Neural progenitor cell (in vitro differentiated cells): Measurements from ENCODE around the gene MMP20. TPM values are rescaled to one million over a fixed set of nuclear protein-coding genes. Genes with fewer than 3 reads are reported as not detected.

ENCODE experiments used
- DNase-seq: peaks from one replicate; pipeline ENCODE4 v3.0.0-alpha.2; 2016; ENCODE audit warnings: low spot score
- H2AFZ ChIP-seq: fragments of 200-600 bp; sonication (generic); replicated peaks from 2 replicates; pipeline ENCODE4 v1.6.1; 2016; ENCODE audit warnings: antibody characterized with exemption
- H3F3A ChIP-seq: fragments of 200-600 bp; sonication (generic); 2 replicates; pipeline ENCODE4 v1.6.1; 2016; ENCODE audit warnings: antibody characterized with exemption, low read depth
- H3K27ac ChIP-seq: fragments of 200-600 bp; sonication (generic); 2 replicates; pipeline ENCODE4 v1.5.1; 2016; ENCODE audit warnings: mild to moderate bottlenecking
- H3K27me3 ChIP-seq: fragments of 200-600 bp; sonication (generic); 2 replicates; pipeline ENCODE4 v1.6.1; 2016; ENCODE audit warnings: mild to moderate bottlenecking, moderate library complexity
- H3K36me3 ChIP-seq: fragments of 200-600 bp; sonication (generic); 2 replicates; pipeline ENCODE4 v1.5.1; 2016
- H3K4me1 ChIP-seq: fragments of 200-600 bp; sonication (generic); 2 replicates; pipeline ENCODE4 v1.6.1; 2016; ENCODE audit warnings: mixed run types
- H3K4me2 ChIP-seq: fragments of 200-600 bp; sonication (generic); 2 replicates; pipeline ENCODE4 v1.6.1; 2016
- H3K4me3 ChIP-seq: fragments of 200-600 bp; sonication (generic); 2 replicates; pipeline ENCODE4 v1.5.1; 2016
- H3K79me2 ChIP-seq: fragments of 200-600 bp; sonication (generic); 2 replicates; pipeline ENCODE4 v1.6.1; 2016; ENCODE audit warnings: low read depth
- H3K9ac ChIP-seq: fragments of 200-600 bp; sonication (generic); 2 replicates; pipeline ENCODE4 v1.6.1; 2016
- H3K9me3 ChIP-seq: fragments of 200-600 bp; sonication (generic); 2 replicates; pipeline ENCODE4 v1.5.1; 2016; ENCODE audit warnings: low read depth
- H4K20me1 ChIP-seq: fragments of 200-600 bp; sonication (generic); 2 replicates; pipeline ENCODE4 v1.6.1; 2016; ENCODE audit warnings: low read depth
- H3K27ac Mint-ChIP-seq: 3 replicates; pipeline ENCODE4 v1.8.0; 2021; ENCODE audit warnings: mixed read lengths
- H3K27me3 Mint-ChIP-seq: 2 replicates; pipeline ENCODE4 v1.8.0; 2022; ENCODE audit warnings: low read depth, mild to moderate bottlenecking, inconsistent platforms, moderate library complexity, mixed read lengths; ENCODE audit not compliant: insufficient read depth
- H3K36me3 Mint-ChIP-seq: 3 replicates; pipeline ENCODE4 v1.8.0; 2021; ENCODE audit warnings: mixed read lengths
- H3K4me1 Mint-ChIP-seq: 3 replicates; pipeline ENCODE4 v1.8.0; 2021; ENCODE audit warnings: mixed read lengths
- H3K4me3 Mint-ChIP-seq: 3 replicates; pipeline ENCODE4 v1.8.0; 2021; ENCODE audit warnings: mild to moderate bottlenecking, moderate library complexity, mixed read lengths
- H3K9me3 Mint-ChIP-seq: 3 replicates; pipeline ENCODE4 v1.8.0; 2020; ENCODE audit warnings: mixed read lengths
- EZH2 ChIP-seq: fragments of 200-600 bp; sonication (generic); IDR thresholded peaks from 2 replicates; pipeline ENCODE4 v1.6.1; 2017; ENCODE audit warnings: antibody characterized with exemption, mild to moderate bottlenecking, moderate library complexity
- EZH2phosphoT487 ChIP-seq: fragments of 200-600 bp; sonication (generic); IDR thresholded peaks from 2 replicates; pipeline ENCODE4 v1.6.1; 2017; ENCODE audit warnings: antibody characterized with exemption
- total RNA-seq: library from RNA; depleted of rRNA; stranded (reverse); fragments of >200 nt; gene quantifications from 2 replicates; pipeline ENCODE4 v1.2.3, GENCODE V29; 2015; ENCODE audit warnings: low replicate concordance
- TF ChIP-seq, protein P1 (sequence below): fragments of 200-600 bp; sonication (generic); IDR thresholded peaks from 2 replicates; pipeline ENCODE4 v1.5.1; 2017; ENCODE audit warnings: antibody characterized with exemption, mild to moderate bottlenecking

Gene MMP20
- total RNA-seq, 1 donor from 2014 or later = not detected

DNA sequence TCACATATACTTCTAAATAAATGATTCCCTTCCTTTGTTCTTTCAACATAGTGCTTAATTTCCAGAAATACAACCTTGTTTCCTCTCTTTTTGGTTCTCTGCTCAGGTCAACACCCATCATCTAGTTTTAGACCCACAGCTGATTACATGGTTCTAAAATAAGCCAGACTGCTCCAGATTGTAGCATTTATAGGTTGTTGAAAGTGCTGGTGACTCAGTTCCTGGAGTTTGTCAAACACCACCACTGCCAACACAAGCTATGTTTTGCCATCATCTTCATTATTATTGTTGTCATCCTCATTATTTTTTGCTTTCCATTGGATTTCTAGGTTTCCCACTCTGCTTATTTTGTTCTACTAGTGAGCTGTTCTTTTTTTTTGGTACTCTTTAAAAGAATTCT lies 22.3 kb upstream of the MMP20 start:
- H3K36me3 ChIP-seq = no peaks in the 10 kb centered on the region
- no peak overlapping the region for H3K4me3 ChIP-seq
- no peak overlapping the region for H3K27ac ChIP-seq
- Mint-ChIP-seq H3K4me1 (no peaks in the 10 kb centered on the region), H3K27ac (no peak overlapping the region), H3K9me3 (no peaks in the 10 kb centered on the region), H3K27me3 (peaks cover 3% of the 10 kb centered on the region), H3K36me3 (no peaks in the 10 kb centered on the region), H3K4me3 (no peak overlapping the region)
- no peaks in the 10 kb centered on the region for H3K4me1 ChIP-seq
- H3K9ac ChIP-seq = no peak overlapping the region
- TF ChIP-seq EZH2phosphoT487 (no peak), EZH2 (no peak)
- TF ChIP-seq, protein P1, sequence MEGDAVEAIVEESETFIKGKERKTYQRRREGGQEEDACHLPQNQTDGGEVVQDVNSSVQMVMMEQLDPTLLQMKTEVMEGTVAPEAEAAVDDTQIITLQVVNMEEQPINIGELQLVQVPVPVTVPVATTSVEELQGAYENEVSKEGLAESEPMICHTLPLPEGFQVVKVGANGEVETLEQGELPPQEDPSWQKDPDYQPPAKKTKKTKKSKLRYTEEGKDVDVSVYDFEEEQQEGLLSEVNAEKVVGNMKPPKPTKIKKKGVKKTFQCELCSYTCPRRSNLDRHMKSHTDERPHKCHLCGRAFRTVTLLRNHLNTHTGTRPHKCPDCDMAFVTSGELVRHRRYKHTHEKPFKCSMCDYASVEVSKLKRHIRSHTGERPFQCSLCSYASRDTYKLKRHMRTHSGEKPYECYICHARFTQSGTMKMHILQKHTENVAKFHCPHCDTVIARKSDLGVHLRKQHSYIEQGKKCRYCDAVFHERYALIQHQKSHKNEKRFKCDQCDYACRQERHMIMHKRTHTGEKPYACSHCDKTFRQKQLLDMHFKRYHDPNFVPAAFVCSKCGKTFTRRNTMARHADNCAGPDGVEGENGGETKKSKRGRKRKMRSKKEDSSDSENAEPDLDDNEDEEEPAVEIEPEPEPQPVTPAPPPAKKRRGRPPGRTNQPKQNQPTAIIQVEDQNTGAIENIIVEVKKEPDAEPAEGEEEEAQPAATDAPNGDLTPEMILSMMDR = no peak
- H3K27me3 ChIP-seq = no peaks in the 10 kb centered on the region
- H3K9me3 ChIP-seq = no peaks in the 10 kb centered on the region
- DNase-seq = no peak
- H2AFZ ChIP-seq = no peak overlapping the region
- H3F3A ChIP-seq = no peaks in the 10 kb centered on the region
- no peaks in the 10 kb centered on the region for H4K20me1 ChIP-seq
- no peak overlapping the region for H3K4me2 ChIP-seq
- H3K79me2 ChIP-seq = no peaks in the 10 kb centered on the region

DNA sequence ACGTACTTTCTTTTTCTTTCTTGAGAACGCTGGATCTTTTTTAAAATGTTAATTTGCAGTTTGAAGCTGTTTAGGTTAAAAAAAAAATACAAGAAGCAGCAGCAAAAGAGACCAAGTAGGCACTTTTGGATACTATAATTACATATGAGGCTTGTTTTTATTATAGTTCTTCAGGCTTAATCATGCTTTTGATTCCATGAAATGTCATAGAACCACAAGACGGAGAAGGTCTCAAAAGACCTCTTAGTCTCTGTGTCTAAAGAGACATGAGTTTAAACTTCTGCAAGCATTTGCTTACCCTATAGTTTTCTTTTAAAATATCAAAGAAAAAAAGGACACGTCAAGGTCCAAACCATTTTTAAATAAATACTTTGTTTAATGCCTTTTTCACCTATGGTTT lies 18.8 kb upstream of the MMP20 start:
- no peaks in the 10 kb centered on the region for H3K79me2 ChIP-seq
- H3K9me3 ChIP-seq = no peaks in the 10 kb centered on the region
- H3K36me3 ChIP-seq = no peaks in the 10 kb centered on the region
- no peak overlapping the region for H3K27ac ChIP-seq
- TF ChIP-seq, protein P1 = no peak
- TF ChIP-seq EZH2 (no peak), EZH2phosphoT487 (no peak)
- no peaks in the 10 kb centered on the region for H3K9me3 Mint-ChIP-seq
- H3K4me1 ChIP-seq = peaks cover 5% of the 10 kb centered on the region
- H2AFZ ChIP-seq = no peak overlapping the region
- H3K27ac Mint-ChIP-seq = no peak overlapping the region
- peaks cover 6% of the 10 kb centered on the region for H3F3A ChIP-seq
- no peak overlapping the region for H3K4me2 ChIP-seq
- DNase-seq = no peak
- no peaks in the 10 kb centered on the region for H3K36me3 Mint-ChIP-seq
- H3K27me3 Mint-ChIP-seq = no peaks in the 10 kb centered on the region
- no peaks in the 10 kb centered on the region for H3K27me3 ChIP-seq
- no peak overlapping the region for H3K4me3 ChIP-seq
- no peaks in the 10 kb centered on the region for H4K20me1 ChIP-seq
- H3K4me3 Mint-ChIP-seq = no peak overlapping the region
- no peak overlapping the region for H3K9ac ChIP-seq
- peaks cover 12% of the 10 kb centered on the region for H3K4me1 Mint-ChIP-seq

DNA sequence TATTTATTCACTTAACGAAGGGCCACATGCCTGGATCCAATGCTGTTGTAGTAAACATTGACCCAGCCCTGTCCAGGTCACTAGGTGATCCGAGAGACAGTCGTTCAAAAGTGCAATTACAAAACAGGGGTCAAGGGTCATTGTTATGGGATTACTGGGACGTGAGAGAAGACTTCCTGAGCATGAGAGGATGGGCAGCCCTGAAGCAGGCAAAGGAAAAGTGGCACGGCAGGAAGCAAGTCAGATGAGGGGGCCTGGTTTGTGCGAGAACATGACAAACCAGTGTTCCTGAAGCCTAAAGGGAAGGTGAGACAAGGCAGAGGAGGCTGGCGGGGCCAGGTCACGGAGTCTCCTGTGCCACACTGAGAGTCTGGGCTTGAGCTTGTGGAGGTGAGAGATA lies 15.8 kb upstream of the MMP20 start:
- H3K9me3 Mint-ChIP-seq = no peaks in the 10 kb centered on the region
- DNase-seq = peak; percentile 45
- Histone ChIP-seq H3K9ac (no peak overlapping the region), H3K4me2 (no peak overlapping the region), H3K4me1 (peaks cover 5% of the 10 kb centered on the region), H3K79me2 (no peaks in the 10 kb centered on the region), H3K27ac (no peak overlapping the region), H4K20me1 (no peaks in the 10 kb centered on the region), H3K36me3 (no peaks in the 10 kb centered on the region), H3K9me3 (no peaks in the 10 kb centered on the region), H3K4me3 (no peak overlapping the region), H2AFZ (no peak overlapping the region), H3F3A (peaks cover 6% of the 10 kb centered on the region), H3K27me3 (no peaks in the 10 kb centered on the region)
- H3K4me3 Mint-ChIP-seq = no peak overlapping the region
- peaks cover 15% of the 10 kb centered on the region for H3K4me1 Mint-ChIP-seq
- H3K27me3 Mint-ChIP-seq = no peaks in the 10 kb centered on the region
- H3K27ac Mint-ChIP-seq = peak overlapping the region; percentile 15
- TF ChIP-seq EZH2phosphoT487 (no peak), EZH2 (no peak)
- TF ChIP-seq, protein P1 = no peak
- H3K36me3 Mint-ChIP-seq = no peaks in the 10 kb centered on the region

DNA sequence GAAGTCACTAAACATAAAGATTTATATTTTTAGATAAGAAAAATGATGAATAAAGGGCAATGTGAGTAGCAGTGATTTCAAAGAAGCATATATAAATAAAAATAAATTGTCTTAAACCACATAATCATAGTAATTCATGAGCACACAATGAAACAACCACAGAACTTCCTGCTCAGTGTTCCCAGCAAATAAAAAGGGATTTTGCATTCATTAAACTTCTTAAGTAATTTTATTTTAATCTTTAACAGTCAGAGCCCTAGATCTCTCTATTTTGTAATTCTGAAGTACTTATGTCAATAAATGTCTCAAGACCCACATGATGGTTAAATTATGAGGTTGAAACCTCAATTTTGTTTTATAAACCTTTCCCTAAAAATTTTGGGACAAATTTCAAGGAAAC lies 14.5 kb upstream of the MMP20 start:
- Histone ChIP-seq H3K9me3 (no peaks in the 10 kb centered on the region), H4K20me1 (no peaks in the 10 kb centered on the region), H2AFZ (no peak overlapping the region), H3K79me2 (no peaks in the 10 kb centered on the region), H3K4me2 (no peak overlapping the region), H3K4me1 (peaks cover 5% of the 10 kb centered on the region), H3F3A (peaks cover 6% of the 10 kb centered on the region), H3K27ac (no peak overlapping the region), H3K9ac (no peak overlapping the region), H3K27me3 (no peaks in the 10 kb centered on the region), H3K36me3 (no peaks in the 10 kb centered on the region), H3K4me3 (no peak overlapping the region)
- DNase-seq = no peak
- Mint-ChIP-seq H3K27ac (no peak overlapping the region), H3K9me3 (no peaks in the 10 kb centered on the region), H3K4me3 (no peak overlapping the region), H3K27me3 (no peaks in the 10 kb centered on the region), H3K4me1 (peaks cover 15% of the 10 kb centered on the region), H3K36me3 (no peaks in the 10 kb centered on the region)
- TF ChIP-seq EZH2 = no peak
- TF ChIP-seq EZH2phosphoT487 = no peak
- TF ChIP-seq, protein P1 = no peak
